Lower leg skin (tissue), 3 donors: ENCODE data around the gene CDH16.

Source experiments
- CTCF ChIP-seq, 3 donors: fragments of 450-650 bp; IDR thresholded peaks; one replicate each; pipeline ENCODE4 v1.5.1; 2016; ENCODE audit warnings: antibody characterized with exemption in 3 of 3, mild to moderate bottlenecking in 3 of 3, moderate library complexity in 2 of 3
- POLR2A ChIP-seq, 2 donors: fragments of 450-650 bp; IDR thresholded peaks; one replicate each; pipeline ENCODE4 v1.6.1; 2016 to 2017; ENCODE audit warnings: antibody characterized with exemption in 2 of 2, mild to moderate bottlenecking in 1 of 2, moderate library complexity in 1 of 2

GRCh38 chr16:66891797-66892196, 26.9 kb downstream of the CDH16 start:
- TF ChIP-seq CTCF (IDR thresholded peaks at IDR 0.05): no peak
- TF ChIP-seq POLR2A (IDR thresholded peaks at IDR 0.05): no peak
